Ovary (tissue), 3 donors: ENCODE data around the gene RCOR3.

Source experiments
- EP300 ChIP-seq: sonication (generic); formaldehyde crosslinking; IDR thresholded peaks from one replicate; pipeline ENCODE4 v1.6.1; 2017; ENCODE audit warnings: antibody characterized with exemption
- POLR2A ChIP-seq: fragments of 450-650 bp; IDR thresholded peaks from one replicate; pipeline ENCODE4 v1.6.1; 2017; ENCODE audit warnings: antibody characterized with exemption, mild to moderate bottlenecking, moderate library complexity
- TF ChIP-seq, protein P1 (sequence below), 3 donors: fragments of 450-650 bp in 2 of 3; fragments of 200-600 bp in 1 of 3; IDR thresholded peaks; one replicate each; pipeline versions ENCODE4 v1.5.1 to v1.8.0; 2016 to 2022; ENCODE audit warnings: antibody characterized with exemption in 3 of 3, mild to moderate bottlenecking in 1 of 3
- donor health status: DM: no; HTN: no; CAD: no.

GRCh38 chr1:211237579-211237978 is 21.6 kb upstream of the RCOR3 start:
- TF ChIP-seq POLR2A (no peak), EP300 (no peak)
- TF ChIP-seq, protein P1, sequence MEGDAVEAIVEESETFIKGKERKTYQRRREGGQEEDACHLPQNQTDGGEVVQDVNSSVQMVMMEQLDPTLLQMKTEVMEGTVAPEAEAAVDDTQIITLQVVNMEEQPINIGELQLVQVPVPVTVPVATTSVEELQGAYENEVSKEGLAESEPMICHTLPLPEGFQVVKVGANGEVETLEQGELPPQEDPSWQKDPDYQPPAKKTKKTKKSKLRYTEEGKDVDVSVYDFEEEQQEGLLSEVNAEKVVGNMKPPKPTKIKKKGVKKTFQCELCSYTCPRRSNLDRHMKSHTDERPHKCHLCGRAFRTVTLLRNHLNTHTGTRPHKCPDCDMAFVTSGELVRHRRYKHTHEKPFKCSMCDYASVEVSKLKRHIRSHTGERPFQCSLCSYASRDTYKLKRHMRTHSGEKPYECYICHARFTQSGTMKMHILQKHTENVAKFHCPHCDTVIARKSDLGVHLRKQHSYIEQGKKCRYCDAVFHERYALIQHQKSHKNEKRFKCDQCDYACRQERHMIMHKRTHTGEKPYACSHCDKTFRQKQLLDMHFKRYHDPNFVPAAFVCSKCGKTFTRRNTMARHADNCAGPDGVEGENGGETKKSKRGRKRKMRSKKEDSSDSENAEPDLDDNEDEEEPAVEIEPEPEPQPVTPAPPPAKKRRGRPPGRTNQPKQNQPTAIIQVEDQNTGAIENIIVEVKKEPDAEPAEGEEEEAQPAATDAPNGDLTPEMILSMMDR (IDR thresholded peaks at IDR 0.05), result no peak
